NCI-H345 treated with DMSO at 0.1 percent for 48 hours (cell line): ENCODE measurements around the gene SLC11A1.

Source experiments
- DNase-seq: peaks from one replicate; lab custom pipeline; 2025; ENCODE audit not compliant: unreplicated experiment; lab: John Stamatoyannopoulos, UW

SLC11A1 gene

DNA sequence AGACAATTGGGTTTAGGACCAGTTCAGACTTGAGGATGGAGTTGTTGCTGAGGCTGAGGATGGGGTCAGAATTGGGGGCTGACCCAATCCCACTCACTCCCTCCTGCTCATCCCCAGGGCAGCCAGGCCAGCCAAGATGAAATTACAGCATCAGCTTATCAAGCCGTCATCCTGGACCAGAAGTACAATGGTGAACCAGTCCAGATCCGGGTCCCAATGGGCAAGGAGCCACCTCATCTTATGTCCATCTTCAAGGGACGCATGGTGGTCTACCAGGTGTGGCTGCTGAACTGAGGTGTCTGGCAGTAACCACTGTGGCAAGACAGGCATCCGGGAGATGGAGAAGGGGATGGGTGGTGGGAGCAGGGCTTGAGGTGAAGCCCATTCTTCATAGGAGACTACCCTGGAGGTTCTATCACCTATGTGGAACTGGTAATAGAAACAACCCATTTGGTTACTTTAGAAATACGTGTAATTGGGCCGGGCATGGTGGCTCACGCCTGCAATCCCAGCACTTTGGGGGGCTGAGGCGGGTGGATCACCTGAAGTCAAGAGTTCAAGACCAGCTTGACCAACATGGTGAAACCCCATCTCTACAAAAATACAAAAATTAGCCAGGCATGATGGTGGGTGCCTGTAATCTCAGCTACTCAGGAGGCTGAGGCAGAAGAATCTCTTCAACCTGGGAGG lies 50.7 kb downstream of the SLC11A1 start:
- DNase-seq: no peak

DNA sequence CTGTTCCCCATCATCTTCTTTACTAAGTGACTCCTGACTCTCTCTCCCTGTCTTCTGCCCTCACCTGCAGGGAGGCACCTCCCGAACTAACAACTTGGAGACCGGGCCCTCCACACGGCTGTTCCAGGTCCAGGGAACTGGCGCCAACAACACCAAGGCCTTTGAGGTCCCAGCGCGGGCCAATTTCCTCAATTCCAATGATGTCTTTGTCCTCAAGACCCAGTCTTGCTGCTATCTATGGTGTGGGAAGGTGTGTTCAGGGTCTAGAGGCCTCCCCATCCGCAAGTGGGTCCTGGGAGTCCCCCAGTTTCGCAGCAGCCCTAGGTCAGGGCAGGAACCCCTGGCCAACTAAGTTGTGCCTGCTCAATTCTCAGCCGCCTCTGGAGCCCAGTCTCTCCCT lies 52.4 kb downstream of the SLC11A1 start:
- DNase-seq: no peak

DNA sequence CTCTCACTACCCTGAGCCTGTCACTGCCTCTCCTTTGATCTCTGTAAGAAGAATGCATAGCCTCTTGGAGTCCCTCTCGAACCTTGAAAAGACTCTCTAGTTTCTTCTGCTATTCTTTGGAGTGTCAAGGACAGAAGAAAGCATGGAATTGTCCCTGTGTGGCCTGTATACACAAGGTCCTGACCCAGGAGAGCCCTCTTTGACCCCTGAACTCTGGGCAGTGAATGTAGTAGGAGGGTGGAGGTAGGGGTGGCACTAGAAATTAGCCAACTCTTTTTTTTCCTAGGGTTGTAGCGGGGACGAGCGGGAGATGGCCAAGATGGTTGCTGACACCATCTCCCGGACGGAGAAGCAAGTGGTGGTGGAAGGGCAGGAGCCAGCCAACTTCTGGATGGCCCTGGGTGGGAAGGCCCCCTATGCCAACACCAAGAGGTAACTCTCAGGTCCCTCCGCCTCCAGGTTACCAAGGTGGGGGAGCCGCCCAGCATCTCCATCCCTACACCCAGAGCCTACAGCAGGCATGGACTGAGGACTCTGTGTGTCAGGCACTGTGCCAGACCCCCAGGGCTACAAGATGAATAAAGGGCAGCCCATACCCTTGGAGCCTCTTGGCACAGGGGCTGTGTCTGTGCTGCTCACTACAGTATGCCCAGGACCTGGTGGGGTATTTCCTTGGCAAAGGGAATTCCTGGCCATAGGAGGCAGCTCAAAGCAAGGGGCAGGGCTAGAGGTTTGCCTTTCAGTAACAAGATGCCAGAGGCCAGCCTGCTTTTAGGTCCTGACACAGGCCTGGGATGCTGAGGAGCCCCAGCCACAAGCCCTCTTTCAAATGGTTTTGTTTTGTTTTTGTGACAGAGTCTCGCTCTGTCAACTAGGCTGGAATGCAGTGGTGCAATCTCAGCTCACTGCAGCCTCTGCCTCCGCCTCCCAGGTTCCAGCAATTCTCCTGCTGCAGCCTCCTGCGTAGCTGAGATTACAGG lies 53.2 kb downstream of the SLC11A1 start:
- DNase-seq: no peak

DNA sequence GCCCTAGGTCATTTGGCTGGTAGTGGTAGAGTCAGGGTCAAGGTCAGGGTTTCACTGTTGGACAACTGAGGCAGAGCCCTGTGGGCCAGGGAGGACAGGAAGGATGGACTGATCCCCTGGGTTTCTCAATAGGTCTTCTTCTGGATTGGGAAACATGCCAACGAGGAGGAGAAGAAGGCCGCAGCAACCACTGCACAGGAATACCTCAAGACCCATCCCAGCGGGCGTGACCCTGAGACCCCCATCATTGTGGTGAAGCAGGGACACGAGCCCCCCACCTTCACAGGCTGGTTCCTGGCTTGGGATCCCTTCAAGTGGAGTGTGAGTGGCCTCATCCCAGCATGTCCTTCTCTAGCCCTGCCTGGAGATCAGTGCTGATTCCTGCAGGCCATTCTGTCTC lies 54.9 kb downstream of the SLC11A1 start:
- DNase-seq: no peak

DNA sequence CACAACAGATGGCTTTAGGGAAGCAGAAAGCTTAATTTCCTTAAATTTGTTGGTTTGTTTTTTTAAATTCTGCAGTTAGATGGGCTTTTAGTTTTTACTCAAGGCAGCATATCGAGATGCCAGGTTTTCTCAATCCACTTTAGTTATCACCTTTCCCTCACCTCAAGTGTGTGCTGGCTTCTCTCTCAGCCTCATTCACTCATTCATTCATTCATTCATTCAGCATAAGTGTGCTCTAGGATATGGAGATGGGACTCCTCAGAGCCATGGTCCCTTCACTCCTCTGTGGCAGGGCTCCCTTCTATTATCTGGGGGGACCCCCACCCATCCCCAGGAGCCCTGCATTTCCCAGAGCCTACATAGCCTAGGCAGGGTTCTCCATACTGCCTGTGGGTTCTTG lies 55.9 kb downstream of the SLC11A1 start:
- DNase-seq: no peak

DNA sequence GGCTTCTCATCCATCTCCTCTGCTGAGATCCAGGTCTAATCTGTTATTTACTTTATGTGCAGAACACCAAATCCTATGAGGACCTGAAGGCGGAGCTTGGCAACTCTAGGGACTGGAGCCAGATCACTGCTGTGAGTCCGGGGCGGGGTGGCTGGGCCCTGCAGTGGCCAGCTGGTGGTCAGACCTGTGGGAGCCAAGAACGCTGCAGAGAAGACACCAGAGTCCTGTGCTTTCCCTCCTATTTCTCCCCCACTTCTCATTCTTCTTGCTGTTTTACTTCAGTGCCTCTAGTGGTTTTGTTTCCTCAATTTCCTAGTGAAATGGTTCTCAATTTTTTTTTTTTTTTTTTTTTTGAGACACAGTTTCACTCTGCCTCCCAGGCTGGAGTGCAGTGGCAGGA lies 56.5 kb downstream of the SLC11A1 start:
- no peak for DNase-seq

DNA sequence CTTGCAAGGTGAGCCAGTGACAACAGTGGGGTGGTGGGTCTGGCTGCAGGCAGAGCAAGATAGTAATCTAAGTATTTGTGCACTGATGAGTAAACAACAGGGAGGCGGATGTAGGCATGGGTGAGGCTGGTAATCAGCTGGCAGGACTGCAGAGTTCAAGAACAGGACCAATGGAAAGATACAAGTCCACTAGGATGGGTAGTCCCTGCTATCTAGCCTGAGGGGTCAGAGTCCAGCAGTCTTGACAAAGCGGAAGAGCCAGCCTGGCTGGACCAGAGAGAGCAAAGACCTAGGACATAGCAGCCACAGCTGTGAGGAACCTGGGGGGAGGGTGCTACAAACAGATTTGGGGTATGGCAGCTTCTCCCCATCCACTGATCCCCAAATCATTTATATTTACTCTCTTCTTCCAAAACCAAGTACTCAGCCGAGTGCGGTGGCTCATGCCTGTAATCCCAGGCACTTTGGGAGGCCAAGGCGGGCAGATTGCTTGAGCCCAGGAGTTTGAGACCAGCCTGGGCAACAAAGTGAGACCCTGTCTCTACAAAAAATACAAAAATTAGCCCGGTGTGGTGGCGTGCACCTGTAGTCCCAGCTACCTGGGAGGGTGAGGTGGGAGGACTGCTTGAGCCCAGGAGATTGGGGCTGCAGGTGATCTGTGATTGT lies 62.8 kb downstream of the SLC11A1 start:
- DNase-seq: no peak

DNA sequence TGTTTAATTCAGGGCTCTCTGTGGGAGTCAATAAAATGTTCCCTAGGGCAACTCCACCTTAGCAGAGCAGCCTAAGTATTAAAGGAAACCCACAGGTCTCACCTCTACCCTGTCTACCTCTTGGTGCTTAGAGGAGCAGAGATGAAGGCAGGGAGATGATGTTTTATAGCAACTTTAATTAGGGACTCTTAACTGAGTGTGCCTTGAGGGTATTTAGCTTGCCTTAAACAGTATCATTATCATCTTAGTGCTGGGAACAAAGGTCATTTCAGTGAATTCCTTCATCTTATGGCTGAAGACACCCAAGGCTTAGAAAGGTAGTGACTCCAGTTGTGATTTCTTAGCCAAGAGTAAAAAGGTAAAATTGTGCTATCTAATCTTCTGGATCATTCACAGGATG lies 63.5 kb downstream of the SLC11A1 start:
- no peak for DNase-seq
